Measurements from ENCODE around the gene FGG.

- TF ChIP-seq, protein P1, sequence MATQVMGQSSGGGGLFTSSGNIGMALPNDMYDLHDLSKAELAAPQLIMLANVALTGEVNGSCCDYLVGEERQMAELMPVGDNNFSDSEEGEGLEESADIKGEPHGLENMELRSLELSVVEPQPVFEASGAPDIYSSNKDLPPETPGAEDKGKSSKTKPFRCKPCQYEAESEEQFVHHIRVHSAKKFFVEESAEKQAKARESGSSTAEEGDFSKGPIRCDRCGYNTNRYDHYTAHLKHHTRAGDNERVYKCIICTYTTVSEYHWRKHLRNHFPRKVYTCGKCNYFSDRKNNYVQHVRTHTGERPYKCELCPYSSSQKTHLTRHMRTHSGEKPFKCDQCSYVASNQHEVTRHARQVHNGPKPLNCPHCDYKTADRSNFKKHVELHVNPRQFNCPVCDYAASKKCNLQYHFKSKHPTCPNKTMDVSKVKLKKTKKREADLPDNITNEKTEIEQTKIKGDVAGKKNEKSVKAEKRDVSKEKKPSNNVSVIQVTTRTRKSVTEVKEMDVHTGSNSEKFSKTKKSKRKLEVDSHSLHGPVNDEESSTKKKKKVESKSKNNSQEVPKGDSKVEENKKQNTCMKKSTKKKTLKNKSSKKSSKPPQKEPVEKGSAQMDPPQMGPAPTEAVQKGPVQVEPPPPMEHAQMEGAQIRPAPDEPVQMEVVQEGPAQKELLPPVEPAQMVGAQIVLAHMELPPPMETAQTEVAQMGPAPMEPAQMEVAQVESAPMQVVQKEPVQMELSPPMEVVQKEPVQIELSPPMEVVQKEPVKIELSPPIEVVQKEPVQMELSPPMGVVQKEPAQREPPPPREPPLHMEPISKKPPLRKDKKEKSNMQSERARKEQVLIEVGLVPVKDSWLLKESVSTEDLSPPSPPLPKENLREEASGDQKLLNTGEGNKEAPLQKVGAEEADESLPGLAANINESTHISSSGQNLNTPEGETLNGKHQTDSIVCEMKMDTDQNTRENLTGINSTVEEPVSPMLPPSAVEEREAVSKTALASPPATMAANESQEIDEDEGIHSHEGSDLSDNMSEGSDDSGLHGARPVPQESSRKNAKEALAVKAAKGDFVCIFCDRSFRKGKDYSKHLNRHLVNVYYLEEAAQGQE (tag by site-specific recombination; IDR thresholded peaks at IDR 0.05), result no peak
- TF ChIP-seq, protein P2, sequence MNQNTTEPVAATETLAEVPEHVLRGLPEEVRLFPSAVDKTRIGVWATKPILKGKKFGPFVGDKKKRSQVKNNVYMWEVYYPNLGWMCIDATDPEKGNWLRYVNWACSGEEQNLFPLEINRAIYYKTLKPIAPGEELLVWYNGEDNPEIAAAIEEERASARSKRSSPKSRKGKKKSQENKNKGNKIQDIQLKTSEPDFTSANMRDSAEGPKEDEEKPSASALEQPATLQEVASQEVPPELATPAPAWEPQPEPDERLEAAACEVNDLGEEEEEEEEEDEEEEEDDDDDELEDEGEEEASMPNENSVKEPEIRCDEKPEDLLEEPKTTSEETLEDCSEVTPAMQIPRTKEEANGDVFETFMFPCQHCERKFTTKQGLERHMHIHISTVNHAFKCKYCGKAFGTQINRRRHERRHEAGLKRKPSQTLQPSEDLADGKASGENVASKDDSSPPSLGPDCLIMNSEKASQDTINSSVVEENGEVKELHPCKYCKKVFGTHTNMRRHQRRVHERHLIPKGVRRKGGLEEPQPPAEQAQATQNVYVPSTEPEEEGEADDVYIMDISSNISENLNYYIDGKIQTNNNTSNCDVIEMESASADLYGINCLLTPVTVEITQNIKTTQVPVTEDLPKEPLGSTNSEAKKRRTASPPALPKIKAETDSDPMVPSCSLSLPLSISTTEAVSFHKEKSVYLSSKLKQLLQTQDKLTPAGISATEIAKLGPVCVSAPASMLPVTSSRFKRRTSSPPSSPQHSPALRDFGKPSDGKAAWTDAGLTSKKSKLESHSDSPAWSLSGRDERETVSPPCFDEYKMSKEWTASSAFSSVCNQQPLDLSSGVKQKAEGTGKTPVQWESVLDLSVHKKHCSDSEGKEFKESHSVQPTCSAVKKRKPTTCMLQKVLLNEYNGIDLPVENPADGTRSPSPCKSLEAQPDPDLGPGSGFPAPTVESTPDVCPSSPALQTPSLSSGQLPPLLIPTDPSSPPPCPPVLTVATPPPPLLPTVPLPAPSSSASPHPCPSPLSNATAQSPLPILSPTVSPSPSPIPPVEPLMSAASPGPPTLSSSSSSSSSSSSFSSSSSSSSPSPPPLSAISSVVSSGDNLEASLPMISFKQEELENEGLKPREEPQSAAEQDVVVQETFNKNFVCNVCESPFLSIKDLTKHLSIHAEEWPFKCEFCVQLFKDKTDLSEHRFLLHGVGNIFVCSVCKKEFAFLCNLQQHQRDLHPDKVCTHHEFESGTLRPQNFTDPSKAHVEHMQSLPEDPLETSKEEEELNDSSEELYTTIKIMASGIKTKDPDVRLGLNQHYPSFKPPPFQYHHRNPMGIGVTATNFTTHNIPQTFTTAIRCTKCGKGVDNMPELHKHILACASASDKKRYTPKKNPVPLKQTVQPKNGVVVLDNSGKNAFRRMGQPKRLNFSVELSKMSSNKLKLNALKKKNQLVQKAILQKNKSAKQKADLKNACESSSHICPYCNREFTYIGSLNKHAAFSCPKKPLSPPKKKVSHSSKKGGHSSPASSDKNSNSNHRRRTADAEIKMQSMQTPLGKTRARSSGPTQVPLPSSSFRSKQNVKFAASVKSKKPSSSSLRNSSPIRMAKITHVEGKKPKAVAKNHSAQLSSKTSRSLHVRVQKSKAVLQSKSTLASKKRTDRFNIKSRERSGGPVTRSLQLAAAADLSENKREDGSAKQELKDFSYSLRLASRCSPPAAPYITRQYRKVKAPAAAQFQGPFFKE (tag by site-specific recombination; IDR thresholded peaks at IDR 0.05; ENCODE audit: borderline replicate concordance), result no peak
- TF ChIP-seq CTCF (tag by site-specific recombination; IDR thresholded peaks at IDR 0.05) (no peak), ZNF391 (tag by site-specific recombination; IDR thresholded peaks at IDR 0.05; ENCODE audit: borderline replicate concordance, low read depth) (no peak), ZNF112 (tag by site-specific recombination; IDR thresholded peaks at IDR 0.05) (no peak), OSR2 (tag by site-specific recombination; IDR thresholded peaks at IDR 0.05) (no peak), ZNF707 (tag by site-specific recombination; IDR thresholded peaks at IDR 0.05) (no peak), MEIS1 (CRISPR knock-in tag; IDR thresholded peaks at IDR 0.05; ENCODE audit: borderline replicate concordance) (no peak), ZNF311 (tag by site-specific recombination; IDR thresholded peaks at IDR 0.05; ENCODE audit: borderline replicate concordance) (no peak), ZNF354C (tag by site-specific recombination; IDR thresholded peaks at IDR 0.05; ENCODE audit: borderline replicate concordance, low read depth) (no peak)
- TF ChIP-seq, protein P3, sequence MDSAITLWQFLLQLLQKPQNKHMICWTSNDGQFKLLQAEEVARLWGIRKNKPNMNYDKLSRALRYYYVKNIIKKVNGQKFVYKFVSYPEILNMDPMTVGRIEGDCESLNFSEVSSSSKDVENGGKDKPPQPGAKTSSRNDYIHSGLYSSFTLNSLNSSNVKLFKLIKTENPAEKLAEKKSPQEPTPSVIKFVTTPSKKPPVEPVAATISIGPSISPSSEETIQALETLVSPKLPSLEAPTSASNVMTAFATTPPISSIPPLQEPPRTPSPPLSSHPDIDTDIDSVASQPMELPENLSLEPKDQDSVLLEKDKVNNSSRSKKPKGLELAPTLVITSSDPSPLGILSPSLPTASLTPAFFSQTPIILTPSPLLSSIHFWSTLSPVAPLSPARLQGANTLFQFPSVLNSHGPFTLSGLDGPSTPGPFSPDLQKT (IDR thresholded peaks at IDR 0.05; ENCODE audit: borderline replicate concordance, low read depth, low read length), result no peak
- TF ChIP-seq, protein P4, sequence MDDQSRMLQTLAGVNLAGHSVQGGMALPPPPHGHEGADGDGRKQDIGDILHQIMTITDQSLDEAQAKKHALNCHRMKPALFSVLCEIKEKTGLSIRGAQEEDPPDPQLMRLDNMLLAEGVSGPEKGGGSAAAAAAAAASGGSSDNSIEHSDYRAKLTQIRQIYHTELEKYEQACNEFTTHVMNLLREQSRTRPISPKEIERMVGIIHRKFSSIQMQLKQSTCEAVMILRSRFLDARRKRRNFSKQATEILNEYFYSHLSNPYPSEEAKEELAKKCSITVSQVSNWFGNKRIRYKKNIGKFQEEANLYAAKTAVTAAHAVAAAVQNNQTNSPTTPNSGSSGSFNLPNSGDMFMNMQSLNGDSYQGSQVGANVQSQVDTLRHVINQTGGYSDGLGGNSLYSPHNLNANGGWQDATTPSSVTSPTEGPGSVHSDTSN (CRISPR knock-in tag; IDR thresholded peaks at IDR 0.05), result no peak
- TF ChIP-seq, protein P5, sequence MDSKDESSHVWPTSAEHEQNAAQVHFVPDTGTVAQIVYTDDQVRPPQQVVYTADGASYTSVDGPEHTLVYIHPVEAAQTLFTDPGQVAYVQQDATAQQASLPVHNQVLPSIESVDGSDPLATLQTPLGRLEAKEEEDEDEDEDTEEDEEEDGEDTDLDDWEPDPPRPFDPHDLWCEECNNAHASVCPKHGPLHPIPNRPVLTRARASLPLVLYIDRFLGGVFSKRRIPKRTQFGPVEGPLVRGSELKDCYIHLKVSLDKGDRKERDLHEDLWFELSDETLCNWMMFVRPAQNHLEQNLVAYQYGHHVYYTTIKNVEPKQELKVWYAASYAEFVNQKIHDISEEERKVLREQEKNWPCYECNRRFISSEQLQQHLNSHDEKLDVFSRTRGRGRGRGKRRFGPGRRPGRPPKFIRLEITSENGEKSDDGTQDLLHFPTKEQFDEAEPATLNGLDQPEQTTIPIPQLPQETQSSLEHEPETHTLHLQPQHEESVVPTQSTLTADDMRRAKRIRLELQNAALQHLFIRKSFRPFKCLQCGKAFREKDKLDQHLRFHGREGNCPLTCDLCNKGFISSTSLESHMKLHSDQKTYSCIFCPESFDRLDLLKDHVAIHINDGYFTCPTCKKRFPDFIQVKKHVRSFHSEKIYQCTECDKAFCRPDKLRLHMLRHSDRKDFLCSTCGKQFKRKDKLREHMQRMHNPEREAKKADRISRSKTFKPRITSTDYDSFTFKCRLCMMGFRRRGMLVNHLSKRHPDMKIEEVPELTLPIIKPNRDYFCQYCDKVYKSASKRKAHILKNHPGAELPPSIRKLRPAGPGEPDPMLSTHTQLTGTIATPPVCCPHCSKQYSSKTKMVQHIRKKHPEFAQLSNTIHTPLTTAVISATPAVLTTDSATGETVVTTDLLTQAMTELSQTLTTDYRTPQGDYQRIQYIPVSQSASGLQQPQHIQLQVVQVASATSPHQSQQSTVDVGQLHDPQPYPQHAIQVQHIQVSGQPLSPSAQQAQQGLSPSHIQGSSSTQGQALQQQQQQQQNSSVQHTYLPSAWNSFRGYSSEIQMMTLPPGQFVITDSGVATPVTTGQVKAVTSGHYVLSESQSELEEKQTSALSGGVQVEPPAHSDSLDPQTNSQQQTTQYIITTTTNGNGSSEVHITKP (tag by site-specific recombination; IDR thresholded peaks at IDR 0.05), result no peak
- TF ChIP-seq, protein P6, sequence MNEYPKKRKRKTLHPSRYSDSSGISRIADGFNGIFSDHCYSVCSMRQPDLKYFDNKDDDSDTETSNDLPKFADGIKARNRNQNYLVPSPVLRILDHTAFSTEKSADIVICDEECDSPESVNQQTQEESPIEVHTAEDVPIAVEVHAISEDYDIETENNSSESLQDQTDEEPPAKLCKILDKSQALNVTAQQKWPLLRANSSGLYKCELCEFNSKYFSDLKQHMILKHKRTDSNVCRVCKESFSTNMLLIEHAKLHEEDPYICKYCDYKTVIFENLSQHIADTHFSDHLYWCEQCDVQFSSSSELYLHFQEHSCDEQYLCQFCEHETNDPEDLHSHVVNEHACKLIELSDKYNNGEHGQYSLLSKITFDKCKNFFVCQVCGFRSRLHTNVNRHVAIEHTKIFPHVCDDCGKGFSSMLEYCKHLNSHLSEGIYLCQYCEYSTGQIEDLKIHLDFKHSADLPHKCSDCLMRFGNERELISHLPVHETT (tag by site-specific recombination; IDR thresholded peaks at IDR 0.05), result no peak
Measured at GRCh38 chr4:154577324-154577723, 35.1 kb downstream of the FGG start.

Data from HEK293 (cell line).